ENCODE data around the gene ASRGL1.

DNA sequence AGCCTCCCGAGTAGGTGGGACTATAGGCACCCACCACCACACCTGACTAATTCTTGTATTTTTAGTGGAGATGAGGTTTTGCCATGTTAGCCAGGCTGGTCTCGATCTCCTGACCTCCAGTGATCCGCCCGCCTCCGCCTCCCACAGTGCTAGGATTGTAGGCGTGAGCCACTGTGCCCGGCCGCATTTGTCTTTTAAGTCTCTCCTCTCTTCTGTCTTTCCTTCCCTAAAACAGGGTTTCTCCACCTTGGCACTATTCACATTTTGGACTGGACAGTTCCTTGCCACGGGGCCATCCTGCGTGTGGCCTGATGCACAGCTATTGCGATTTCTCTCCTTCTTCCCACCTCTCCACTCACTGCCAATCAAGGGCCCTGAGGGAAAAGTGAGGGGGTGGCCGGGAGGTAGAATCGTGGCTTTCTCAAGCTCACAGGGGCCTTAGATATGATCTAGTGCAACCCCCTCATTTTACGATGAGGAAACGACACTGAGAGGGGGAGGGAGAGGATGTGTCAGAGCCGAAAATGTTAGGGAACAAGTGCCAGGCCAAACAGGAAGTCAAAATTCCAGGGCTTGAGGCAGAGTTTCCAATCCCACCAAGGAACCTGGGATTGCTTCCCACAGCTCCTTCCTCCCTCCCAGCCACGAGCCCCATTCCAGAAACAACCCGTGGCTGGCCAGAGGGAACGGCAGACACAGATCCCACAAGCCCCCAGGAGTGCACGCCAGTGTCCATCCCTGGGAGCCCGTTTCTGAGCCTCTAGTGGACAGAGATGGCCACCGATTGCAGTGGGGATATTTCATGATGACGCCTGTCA lies 102.7 kb downstream of the ASRGL1 start:
- TF ChIP-seq POLR2AphosphoS5 (IDR thresholded peaks at IDR 0.05) (peak in 1 of 3 donors; percentile 51), EP300 (IDR thresholded peaks at IDR 0.05) (no peak), POLR2A (IDR thresholded peaks at IDR 0.05) (no peak)
- TF ChIP-seq, protein P1, sequence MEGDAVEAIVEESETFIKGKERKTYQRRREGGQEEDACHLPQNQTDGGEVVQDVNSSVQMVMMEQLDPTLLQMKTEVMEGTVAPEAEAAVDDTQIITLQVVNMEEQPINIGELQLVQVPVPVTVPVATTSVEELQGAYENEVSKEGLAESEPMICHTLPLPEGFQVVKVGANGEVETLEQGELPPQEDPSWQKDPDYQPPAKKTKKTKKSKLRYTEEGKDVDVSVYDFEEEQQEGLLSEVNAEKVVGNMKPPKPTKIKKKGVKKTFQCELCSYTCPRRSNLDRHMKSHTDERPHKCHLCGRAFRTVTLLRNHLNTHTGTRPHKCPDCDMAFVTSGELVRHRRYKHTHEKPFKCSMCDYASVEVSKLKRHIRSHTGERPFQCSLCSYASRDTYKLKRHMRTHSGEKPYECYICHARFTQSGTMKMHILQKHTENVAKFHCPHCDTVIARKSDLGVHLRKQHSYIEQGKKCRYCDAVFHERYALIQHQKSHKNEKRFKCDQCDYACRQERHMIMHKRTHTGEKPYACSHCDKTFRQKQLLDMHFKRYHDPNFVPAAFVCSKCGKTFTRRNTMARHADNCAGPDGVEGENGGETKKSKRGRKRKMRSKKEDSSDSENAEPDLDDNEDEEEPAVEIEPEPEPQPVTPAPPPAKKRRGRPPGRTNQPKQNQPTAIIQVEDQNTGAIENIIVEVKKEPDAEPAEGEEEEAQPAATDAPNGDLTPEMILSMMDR (IDR thresholded peaks at IDR 0.05): no peak
